ENCODE results near the gene GTF3C2. TPM values are rescaled to one million over a fixed set of nuclear protein-coding genes. Genes with fewer than 3 reads are reported as not detected.

The GTF3C2 gene
- total RNA-seq, 1 donor, result 36.7 TPM

DNA sequence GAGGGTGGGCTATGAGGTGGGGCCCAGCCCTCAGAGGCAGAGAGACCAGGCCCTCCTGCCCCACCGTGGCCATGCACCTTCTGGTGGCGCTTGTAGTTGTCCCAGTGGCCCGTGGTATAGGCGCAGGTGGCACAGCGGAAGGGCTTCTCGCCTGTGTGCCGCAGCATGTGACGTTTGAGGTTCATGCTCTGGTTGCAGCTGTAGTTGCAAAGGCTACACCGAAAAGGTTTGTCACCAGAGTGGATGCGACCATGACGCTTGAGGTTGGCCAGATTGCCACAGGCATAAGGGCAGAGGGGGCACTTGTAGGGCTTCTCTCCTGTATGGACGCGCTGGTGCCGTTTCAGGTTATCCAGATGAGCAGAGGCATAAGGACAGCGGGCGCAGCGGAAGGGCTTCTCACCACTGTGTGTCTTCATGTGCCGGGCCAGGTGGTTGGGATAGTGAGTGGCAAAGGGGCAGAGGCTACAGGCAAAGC is 21.1 kb upstream of the GTF3C2 start:
- TF ChIP-seq, protein P1, sequence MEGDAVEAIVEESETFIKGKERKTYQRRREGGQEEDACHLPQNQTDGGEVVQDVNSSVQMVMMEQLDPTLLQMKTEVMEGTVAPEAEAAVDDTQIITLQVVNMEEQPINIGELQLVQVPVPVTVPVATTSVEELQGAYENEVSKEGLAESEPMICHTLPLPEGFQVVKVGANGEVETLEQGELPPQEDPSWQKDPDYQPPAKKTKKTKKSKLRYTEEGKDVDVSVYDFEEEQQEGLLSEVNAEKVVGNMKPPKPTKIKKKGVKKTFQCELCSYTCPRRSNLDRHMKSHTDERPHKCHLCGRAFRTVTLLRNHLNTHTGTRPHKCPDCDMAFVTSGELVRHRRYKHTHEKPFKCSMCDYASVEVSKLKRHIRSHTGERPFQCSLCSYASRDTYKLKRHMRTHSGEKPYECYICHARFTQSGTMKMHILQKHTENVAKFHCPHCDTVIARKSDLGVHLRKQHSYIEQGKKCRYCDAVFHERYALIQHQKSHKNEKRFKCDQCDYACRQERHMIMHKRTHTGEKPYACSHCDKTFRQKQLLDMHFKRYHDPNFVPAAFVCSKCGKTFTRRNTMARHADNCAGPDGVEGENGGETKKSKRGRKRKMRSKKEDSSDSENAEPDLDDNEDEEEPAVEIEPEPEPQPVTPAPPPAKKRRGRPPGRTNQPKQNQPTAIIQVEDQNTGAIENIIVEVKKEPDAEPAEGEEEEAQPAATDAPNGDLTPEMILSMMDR (IDR thresholded peaks at IDR 0.05; ENCODE audit: insufficient read depth, low read depth, low read length), result no peak
- no peak for DNase-seq (ENCODE audit: low read depth)
- no peak overlapping the region for H3K4me3 ChIP-seq (ENCODE audit: low read depth, low read length)

DNA sequence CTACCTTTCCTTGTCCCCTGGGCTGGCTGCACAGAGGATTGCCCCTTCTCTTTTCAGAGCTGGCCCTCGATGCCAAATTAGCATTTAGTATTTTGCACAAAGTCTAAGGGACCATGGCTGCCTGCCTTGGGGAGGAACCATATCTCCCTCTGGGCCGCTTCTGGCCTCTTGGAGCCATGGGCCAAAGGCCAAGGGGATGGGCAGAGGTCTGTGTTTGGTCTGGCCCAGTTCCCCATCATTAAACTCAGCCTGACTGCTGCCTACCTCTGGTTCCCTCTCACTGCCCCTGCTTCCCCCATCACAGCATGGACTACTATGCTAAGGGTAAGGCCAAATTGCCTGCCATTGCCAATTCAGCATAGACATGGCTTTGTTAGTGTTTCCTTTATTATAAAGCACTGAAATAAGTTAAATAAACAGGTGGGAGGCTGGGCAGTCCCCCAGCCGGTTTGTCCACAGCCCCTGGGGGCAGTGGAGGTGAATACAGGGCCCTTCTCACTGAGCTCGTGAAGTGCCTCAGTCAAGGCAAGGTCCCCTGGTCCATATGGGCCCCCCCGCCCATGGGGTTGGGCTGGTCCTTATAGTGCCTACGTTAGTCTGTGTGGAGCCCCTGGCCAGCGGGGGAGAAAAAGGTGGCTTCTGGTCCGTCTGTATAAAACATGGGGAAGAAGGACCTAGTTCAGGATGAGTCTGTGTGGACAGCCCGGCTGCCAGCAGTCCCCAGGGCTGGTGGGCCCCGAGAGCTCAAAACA is 20.5 kb upstream of the GTF3C2 start:
- TF ChIP-seq, protein P1 (IDR thresholded peaks at IDR 0.05; ENCODE audit: insufficient read depth, low read depth, low read length), result no peak
- no peak for DNase-seq (ENCODE audit: low read depth)
- H3K4me3 ChIP-seq (ENCODE audit: low read depth, low read length), result no peak overlapping the region

DNA sequence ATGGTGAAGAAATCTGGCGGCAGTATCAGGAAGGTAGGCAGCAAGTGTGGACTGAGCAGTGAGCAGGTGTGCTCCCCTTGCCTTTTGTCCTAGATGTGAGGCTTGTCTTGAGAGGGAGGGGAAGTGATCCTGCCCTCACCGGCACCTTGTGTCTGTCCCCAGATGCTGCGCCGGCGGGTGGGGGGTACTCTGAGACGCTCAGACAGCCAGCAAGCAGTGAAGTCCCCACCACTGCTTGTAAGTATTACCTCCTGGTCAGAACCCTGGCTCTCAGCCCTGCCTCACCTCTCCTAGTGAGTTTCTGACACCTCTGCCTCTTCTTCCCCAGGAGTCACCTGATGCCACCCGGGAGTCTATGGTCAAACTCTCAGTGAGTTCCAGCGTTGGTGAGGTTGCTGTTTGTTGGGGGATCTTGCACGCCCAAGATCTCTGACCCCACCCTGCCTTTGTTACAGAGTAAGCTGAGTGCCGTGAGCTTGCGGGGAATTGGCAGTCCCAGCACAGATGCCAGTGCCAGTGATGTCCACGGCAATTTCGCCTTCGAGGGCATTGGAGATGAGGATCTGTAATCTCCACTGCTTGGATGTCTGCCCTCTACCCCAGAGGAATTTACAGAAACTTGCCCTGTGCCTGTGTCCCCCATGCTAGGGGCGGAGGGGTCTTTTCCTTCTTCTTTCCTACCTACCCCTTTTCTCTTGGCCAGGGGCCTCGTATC is 19.7 kb upstream of the GTF3C2 start:
- TF ChIP-seq, protein P1 (IDR thresholded peaks at IDR 0.05; ENCODE audit: insufficient read depth, low read depth, low read length), result no peak
- no peak overlapping the region for H3K4me3 ChIP-seq (ENCODE audit: low read depth, low read length)
- no peak for DNase-seq (ENCODE audit: low read depth)

DNA sequence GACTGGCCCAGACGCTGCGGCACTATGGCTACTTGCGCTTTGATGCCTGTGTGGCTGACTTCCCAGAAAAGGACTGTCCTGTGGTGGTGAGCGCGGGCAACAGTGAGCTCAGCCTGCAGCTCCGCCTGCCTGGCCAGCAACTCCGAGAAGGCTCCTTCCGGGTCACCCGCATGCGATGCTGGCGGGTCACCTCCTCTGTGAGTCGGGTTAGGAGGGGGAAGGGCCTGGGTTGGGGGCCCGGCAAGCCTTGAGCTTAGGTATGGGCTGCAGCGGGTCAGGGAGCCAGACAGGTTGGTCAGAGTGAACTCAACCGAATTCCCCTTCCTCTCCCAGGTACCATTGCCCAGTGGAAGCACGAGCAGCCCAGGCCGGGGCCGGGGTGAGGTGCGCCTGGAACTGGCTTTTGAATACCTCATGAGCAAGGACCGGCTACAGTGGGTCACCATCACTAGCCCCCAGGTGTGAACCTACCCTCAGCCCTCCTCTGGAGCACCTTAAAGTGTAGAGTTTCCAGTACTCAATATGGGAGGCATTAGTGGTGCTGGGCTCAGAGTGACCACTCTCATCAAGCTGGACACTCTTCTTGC is 19.0 kb upstream of the GTF3C2 start:
- TF ChIP-seq, protein P1 (IDR thresholded peaks at IDR 0.05; ENCODE audit: insufficient read depth, low read depth, low read length), result no peak
- no peak for DNase-seq (ENCODE audit: low read depth)
- H3K4me3 ChIP-seq (ENCODE audit: low read depth, low read length), result no peak overlapping the region

DNA sequence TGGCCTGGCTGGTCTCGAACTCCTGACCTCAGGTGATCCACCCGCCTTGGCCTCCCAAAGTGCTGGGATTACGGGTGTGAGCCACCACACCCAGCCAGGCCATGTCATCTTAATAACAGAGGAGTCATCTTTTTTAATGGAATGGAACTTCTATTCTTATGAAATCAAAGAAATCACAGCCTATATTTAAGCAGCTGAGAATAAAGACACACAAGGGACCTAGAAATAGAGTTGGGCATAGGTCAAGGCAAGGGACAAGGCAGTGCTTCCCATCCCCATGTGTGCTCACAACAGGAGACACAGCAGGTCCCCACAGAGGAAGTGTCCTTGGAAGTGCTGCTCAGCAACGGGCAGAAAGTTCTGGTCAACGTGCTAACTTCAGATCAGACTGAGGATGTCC is 17.0 kb upstream of the GTF3C2 start:
- no peak overlapping the region for H3K4me3 ChIP-seq (ENCODE audit: low read depth, low read length)
- TF ChIP-seq, protein P1 (IDR thresholded peaks at IDR 0.05; ENCODE audit: insufficient read depth, low read depth, low read length), result no peak

DNA sequence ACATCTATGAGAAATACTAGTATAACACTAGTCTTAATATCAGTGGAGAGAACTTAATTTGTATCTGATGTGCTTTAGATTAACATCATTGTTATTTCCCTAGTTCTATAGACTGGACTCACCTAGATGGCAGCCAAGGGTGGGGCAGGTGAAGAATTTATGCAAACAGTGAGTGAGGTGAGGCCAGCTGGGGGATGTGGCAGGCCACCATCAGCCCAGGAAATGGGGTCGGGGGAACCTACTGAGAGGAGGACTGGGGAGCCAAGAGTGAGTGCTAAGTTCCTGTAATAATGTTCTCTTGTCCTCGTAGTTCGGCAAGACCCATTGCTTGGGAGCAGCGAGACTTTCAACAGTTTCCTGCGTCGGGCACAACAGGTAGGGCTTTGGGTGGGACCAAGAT is 16.4 kb upstream of the GTF3C2 start:
- no peak overlapping the region for H3K4me3 ChIP-seq (ENCODE audit: low read depth, low read length)
- TF ChIP-seq, protein P1 (IDR thresholded peaks at IDR 0.05; ENCODE audit: insufficient read depth, low read depth, low read length), result no peak
- DNase-seq (ENCODE audit: low read depth), result no peak

More for the DNA sequence above, 17.0 kb upstream of the GTF3C2 start:
- DNase-seq (ENCODE audit: low read depth), result no peak

Measured in fibroblast of villous mesenchyme (primary cell).